Hematopoietic multipotent progenitor cell treated with erythropoietin and hydrocortisone succinate and interleukin-3 and kit ligand, for 17 days (in vitro differentiated cells): ENCODE data around the gene KRIT1.

Experiments used
- DNase-seq: peaks from one replicate; pipeline ENCODE4 v3.0.0-alpha.2; 2015; ENCODE audit warnings: low spot score

Gene KRIT1

DNA sequence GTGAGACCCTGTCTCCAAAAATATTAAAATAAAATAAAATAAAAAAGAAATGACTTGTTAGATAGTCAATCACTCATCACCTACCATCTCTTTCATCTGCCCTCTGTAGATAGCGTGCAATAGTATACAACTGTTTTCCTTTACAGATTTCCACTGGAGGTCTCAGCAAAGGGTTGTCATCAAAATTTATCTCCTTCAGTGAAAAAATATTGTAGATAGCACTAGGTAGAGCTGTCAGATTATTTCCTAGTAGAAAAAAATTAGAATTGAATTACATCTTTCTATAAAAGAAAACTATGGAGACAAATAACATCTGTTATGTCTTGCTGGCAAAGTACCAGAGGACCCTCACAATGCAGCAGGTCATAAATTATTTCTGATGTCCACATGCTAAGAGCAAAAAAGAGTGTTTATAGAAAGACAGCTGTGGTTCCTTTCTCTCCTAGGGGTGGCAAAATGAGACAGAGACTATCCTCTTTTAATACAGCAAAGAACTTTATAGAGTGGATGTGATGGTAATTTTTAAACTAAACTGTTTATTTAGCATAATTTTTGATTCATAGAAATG lies 95.2 kb downstream of the KRIT1 start:
- no peak for DNase-seq

- DNase-seq, result no peak
Observed at GRCh38 chr7:92149736-92150239, 95.9 kb downstream of the KRIT1 start.
